ENCODE data around the gene KRT86. TPM values are rescaled to one million over a fixed set of nuclear protein-coding genes. Genes with fewer than 3 reads are reported as not detected.

Gene KRT86
- total and polyA plus RNA-seq, 9 of the 15 experiments (the other 6 are each of a cell fraction or from before 2014, with no cell fraction given) = not detected

GRCh38 chr12:52270541-52271070, 3.8 kb upstream of the KRT86 start:
- intact Hi-C loops (cut with micrococcal nuclease) = no loop called here
- FAIRE-seq (no peak), DNase-seq (ENCODE audit: extremely low read depth in 1 of 4, low spot score in 3 of 4) (no peak), ATAC-seq (no peak)
- H3K9me3 ChIP-seq (replicated peaks; ENCODE audit: control insufficient read depth, insufficient read depth, low read depth, low read length) = no peaks in the 10 kb centered on the region
- no peaks in the 10 kb centered on the region for H3K36me3 ChIP-seq (ENCODE audit: control insufficient read depth, insufficient read depth, low read length)
- no peak overlapping the region for H3K9ac ChIP-seq (ENCODE audit: insufficient read depth in 1 of 2, low read depth in 2 of 2, low read length in 2 of 2)
- peaks cover 0 to 22% of the 10 kb centered on the region in 2 experiments; a peak in 1 of 5 replicates for H3K27me3 ChIP-seq (ENCODE audit: control insufficient read depth in 2 of 2, insufficient read depth in 2 of 2, low read length in 2 of 2)
- H2AFZ ChIP-seq (ENCODE audit: low read depth, low read length) = no peak overlapping the region
- no peak overlapping the region for H3K4me3 ChIP-seq
- H3K4me2 ChIP-seq (ENCODE audit: insufficient read depth, low read length) = no peak overlapping the region
- no peaks in the 10 kb centered on the region for H3K4me1 ChIP-seq (replicated peaks in 1 of 2; ENCODE audit: control insufficient read depth in 2 of 2, insufficient read depth in 2 of 2, low read length in 2 of 2)
- in situ Hi-C loops (cut with MboI) = no loop called here
- TF ChIP-seq HEY1 (CRISPR knock-in tag; IDR thresholded peaks at IDR 0.05; ENCODE audit: borderline replicate concordance) (no peak), FOXK2 (conservative IDR thresholded peaks at IDR 0.05 in 1 of 2, IDR thresholded peaks at IDR 0.05 in 1 of 2; ENCODE audit: low read depth in 2 of 2) (no peak), ZSCAN32 (CRISPR knock-in tag; IDR thresholded peaks at IDR 0.05) (no peak), GATA2 (CRISPR knock-in tag; IDR thresholded peaks at IDR 0.05) (no peak), CTCF (IDR thresholded peaks at IDR 0.05 in 2 of 3, conservative IDR thresholded peaks at IDR 0.05 in 1 of 3; ENCODE audit: insufficient read depth in 2 of 3, low read depth in 1 of 3, low read length in 3 of 3) (no peak), ZNF274 (IDR thresholded peaks at IDR 0.05; ENCODE audit: borderline replicate concordance, low read depth, low read length) (no peak), PURB (CRISPR knock-in tag; IDR thresholded peaks at IDR 0.05; ENCODE audit: low read depth) (no peak)
- no peaks in the 10 kb centered on the region for H3K79me2 ChIP-seq (ENCODE audit: control insufficient read depth, insufficient read depth, low read length)
- H3K27ac ChIP-seq (ENCODE audit: extremely low read depth, low read depth, low read length) = no peak overlapping the region
- H4K20me1 ChIP-seq (replicated peaks; ENCODE audit: control insufficient read depth, insufficient read depth, low read length) = no peaks in the 10 kb centered on the region; the same call in 1 of the 2 replicates
- H3K9me1 ChIP-seq (ENCODE audit: control insufficient read depth, insufficient read depth, low read length) = no peaks in the 10 kb centered on the region
- POLR2A ChIA-PET = interaction anchor here (0.5 kb wide), 1 partner anchor 600 kb away, joined by 4 read pairs; no protein-coding TSS in a partner anchor
- no TSS peak for BruUV-seq (replicated peaks)
- CTCF ChIA-PET (ENCODE audit: low intra/inter-chr PET ratio) = no interaction called here
- 5% methylated on average over 6 of the region's 6 CpGs for WGBS (ENCODE audit: insufficient coverage, low coverage, missing lambda C conversion rate)
